NCI-H526 treated with DMSO at 0.1 percent for 48 hours (cell line): ENCODE measurements around the gene UCK1.
"Not testable (repeated sequence)": the region's sequence is repeated elsewhere in the genome, so short reads cannot be mapped to it uniquely, and the experiment has no call there.

Experiments used
- DNase-seq: peaks from one replicate; lab custom pipeline; 2025; lab: John Stamatoyannopoulos, UW

The UCK1 gene

DNA sequence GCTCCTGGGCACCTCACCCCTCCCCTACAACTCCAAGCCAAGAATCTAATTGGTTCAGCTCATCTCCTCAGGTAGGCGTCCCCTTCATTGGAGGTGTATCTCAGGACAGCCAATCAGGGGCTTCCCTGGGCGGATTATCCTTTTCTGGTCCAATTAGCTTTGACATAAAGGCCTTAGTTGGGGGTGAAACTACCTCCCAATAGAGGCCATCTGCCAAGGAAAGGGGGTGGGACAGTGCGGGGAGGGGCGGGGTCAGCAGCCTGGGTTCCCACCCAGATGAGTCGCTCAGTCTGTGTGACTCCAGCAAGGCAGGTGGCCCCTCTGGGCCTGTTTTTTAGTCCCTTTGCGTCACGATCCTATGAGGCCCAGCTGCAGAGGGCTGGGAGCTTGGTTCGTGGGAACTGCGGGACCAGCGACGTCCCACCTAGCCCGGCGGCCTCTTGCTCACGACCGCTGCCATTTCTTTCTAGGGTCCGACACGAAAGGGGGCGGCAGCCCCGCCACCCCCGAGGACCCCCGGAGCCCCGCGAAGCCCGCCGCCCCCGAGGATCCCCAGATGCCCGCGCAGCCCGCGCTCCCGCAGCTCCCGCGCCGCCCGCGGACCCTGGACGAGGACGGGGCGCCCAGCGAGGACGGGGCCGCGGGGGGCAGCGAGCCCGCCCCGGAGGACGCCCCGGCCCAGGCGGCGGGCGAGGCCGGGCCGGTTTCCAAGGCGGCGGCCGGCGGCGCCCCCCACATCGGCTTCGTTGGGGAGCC lies 23.2 kb upstream of the UCK1 start:
- DNase-seq = no peak

DNA sequence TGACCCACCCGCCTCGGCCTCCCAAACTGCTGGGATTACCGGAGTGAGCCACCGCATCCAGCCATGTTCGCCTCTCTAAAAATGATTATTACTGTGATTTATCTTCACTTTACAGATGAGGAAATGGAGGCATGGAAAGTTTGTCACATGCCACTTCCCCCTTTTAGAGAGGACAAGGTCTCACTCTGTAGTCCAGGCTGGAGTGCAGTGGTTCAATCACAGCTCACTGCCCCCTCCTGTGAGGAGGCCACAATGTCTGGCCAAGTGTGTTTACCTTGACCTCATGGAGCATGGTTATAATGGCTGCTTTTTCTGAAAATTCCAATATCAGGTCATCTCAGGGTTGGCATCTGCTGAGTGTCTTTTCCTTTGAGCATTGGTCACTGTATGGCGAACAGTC lies 21.0 kb upstream of the UCK1 start:
- DNase-seq = no peak

DNA sequence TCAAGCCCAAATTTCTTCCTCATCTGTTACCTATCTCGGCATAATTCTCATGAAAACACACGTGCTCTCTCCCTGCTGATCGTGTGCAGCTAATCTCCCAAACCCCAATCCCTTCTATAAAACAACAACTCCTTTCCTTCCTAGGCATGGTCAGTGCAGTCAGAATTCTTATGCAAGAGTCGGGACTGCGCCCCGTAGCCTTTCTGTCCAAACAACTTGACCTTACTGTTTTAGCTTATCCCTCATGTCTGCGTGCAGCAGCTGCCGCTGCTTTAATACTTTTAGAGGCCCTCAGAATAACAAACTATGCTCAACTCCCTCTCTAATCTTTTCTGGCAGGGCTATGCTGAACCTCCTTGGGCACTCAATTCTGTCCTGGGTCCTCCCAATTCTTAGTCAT lies 19.4 kb upstream of the UCK1 start:
- DNase-seq = not testable (repeated sequence)

DNA sequence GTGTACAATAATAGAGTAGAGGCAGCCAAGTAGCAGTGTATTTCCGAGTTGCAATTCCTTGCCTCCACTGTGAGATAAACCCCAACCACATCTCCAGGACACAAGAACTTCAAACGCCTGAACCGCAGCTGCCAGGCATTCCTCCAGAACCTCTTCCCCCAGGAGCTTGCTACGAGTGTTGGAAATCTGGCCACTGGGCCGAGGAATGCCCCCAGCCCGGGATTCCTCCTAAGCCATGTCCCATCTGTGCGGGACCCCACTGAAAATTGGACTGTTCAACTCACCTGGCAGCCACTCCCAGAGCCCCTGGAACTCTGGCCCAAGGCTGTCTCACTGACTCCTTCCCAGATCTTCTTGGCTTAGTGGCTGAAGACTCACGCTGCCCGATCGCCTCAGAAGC lies 18.1 kb upstream of the UCK1 start:
- not testable (repeated sequence) for DNase-seq

DNA sequence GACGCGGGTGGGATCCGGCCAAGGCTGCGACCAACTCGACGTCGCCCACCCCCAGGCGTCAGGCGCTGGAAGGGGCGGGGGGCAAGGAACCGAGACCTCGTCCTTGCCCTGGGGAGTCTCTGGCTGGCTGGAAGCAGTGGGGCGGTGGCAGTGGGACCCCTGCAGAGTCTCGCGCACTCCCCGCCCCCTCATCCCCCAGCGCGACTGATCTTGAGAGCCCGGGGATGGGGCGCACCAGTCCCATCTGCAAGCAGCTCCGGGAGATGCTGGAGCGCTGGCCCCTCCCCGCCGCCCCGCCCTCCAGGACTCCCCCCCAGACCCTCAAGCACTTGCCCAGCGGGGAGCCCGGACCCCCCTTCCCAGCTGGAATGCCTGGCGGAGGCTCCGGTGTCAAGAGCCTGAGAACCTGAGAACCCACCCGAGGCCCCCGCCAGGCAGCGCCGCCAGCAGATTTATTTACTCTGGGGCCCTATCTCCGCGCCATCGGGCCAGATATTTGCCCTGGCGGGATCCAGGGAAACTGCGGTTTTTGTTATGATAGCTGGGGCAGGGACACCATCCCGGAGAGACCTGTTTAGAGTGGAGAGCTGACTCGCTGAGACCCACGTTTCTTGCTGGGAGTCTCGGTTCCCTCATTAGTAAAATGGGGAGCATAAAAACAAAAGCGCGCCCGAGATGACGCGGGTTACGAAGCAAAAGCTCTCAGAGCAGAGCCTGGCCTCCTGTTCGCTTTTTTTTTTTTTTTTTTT lies 15.4 kb upstream of the UCK1 start:
- DNase-seq = peak; percentile 12

DNA sequence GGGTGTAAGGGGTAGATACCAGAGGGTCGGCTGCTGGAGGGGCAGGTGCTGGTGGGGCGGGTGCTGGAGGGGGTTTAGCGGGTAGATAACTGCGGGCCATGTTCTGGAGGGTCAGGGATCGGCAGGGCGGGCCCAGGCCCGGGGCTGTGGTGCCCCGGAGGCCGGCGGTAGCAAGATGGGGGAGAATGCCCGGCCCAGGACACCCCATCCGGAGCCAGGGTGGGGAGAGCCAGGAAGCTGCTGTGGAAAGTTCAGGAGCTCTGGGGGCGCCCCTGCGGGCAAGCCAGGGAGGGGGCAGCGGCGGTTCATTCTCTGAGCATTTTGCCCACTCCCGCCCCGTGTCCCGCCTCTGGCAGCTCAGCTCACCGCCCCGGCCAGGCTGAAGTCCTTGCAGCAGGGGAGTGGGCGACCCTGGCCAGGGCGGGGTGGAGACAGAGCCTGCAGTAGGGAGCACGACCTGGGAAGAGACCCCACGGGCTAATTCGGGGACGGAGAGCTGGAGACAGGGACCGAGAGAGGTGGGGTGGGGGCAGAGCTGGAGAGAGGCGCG lies 14.8 kb upstream of the UCK1 start:
- no peak for DNase-seq

DNA sequence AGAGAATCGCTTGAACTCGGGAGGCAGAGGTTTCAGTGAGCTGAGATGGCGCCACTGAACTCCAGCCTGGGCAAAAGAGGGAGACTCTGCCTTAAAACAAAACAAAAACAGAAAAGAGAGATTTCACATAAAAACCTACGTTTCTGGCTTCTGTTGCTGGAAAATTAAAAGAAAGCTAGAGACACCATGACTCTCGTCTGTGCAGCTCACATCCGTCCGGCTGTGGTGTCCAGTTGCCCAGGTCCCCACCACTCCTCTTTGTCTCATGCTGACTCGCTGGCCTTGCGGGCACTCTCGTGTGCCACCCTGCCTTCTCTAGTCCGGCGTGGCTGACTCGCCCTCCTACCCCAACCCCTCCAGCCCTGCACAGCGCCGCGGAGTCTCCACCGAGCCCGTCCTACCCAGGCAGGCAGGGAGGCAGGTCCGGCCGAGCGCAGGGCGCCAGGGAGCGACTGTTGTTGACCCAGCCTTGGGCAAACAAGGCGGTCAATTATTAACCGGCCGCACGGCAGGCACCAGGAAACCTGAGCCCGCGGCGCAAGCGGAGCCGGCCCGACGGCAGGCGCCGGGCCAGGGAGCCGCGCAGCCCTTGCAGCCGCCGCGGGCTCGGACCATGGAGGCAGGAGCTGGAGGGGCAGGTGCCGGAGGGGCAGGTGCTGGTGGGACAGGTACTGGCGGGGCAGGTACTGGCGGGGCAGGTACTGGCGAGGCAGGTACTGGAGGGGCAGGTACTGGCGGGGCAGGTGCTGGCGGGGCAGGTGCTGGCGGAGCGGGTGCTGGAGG lies 14.1 kb upstream of the UCK1 start, which contains the start of gene PRRT1B:
Gene PRRT1B, plus strand, starts transcription at position 521 of the 783 bp plus-strand sequence. Its CDS starts 93 bp downstream, at position 614.
- peak; percentile 27 for DNase-seq

DNA sequence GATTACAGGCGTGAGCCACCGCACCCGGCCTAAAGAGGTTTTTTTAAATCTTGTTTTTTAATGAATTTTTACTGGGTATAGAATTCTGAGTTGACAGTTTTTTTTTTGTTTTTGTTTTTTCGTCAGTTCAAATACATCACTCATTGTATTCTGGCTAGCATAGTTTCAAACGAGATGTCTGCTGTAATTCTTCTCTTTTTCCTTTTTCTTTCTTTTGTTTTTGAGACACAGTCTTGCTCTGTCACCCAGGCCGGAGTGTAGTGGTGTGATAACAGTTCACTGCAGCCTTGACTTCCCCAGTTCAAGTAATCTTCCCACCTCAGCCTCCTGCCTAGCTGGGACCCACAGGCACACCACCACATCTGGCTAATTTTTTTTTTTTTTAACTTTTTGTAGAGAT lies 12.1 kb upstream of the UCK1 start:
- no peak for DNase-seq

DNA sequence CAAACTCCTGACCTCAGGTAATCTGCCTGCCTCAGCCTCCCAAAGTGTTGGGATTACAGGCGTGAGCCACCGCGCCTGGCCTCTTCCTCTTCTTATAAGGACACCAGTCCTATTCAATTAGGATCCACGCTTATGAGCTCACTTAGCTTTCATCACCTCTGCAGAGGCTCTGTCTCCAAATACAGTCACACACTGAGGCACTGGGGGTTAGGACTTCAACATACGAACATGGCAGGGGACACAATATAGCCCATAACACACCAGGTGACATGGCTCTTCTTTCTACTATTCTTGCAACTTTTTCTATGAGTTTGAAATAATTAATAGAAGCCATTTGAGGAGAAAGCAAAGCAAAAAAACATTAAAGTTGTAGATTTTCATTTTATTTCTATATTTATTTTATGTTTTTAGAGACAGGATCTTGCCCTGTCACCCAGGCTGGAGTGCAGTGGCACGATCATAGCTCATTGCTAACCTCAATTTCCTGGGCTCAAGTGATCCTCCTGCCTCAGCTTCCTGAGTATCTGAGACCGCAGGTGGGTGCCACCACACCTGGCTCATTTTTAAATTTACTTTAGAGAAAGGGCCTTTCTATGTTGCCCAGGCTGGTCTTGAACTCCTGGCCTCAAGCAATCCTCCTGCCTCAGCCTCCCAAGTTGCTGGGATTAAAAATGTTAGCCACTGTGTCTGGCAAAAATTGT lies 8.3 kb upstream of the UCK1 start:
- no peak for DNase-seq

DNA sequence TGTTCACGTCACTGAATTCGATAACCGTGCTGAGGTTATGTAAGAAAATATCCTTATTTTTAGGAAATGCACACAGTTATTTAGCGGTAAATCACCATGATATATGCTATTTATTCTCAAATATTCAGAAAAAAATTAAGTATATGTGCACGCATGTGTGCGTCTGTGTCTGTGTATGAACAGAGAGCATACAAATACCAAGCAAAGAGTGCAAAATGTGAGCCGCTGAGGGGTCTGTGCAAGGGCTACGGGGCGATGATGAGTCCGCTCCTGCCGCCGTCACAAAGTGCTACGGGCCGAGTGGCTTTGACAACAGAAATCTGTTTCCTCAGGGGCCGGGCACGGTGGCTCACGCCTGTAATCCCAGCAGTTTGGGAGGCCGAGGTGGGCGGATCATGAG lies 6.9 kb upstream of the UCK1 start:
- no peak for DNase-seq

DNA sequence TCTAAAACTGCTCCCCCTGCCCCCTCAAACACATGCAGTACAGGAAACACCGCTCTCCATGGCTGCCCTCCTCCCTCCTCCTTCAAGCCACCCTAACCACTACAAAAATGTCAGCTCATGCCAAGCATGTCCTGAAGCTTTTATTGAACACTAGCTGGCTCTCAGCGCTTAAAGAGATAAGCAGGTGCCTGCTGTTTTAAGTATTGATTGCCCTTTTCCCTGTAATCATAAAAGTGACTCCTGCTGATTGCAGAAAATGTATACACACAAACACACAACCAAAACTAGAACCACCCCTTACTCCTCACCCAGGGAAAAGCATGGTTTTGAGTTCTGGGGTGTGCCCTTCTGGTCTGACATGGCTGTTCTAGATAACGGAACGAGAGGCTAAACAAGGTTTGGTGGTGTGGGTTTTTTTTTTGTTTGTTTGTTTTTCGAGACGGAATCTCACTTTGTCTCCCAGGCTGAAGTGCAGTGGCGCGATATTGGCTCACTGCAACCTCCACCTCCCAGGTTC lies 3.7 kb upstream of the UCK1 start:
- DNase-seq = no peak

DNA sequence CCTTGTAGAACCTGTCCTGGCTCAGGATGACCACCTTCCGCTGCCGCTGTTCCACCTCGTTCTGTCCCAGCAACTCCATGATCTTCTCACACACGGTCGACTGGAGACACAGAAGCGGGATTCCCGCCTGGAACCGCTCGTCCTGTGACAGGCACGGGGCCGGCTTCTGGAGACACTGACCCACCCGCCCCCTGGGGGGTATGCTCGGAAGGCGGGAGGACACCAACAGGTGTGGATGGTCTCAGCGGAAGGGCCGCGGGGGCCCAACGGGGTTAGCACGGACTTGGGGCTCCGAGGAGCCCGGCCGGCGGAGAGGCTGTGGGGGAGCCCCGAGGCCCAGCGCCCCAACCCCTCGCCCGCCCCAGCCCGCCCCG lies 530 bp downstream of the UCK1 start:
- no peak for DNase-seq

DNA sequence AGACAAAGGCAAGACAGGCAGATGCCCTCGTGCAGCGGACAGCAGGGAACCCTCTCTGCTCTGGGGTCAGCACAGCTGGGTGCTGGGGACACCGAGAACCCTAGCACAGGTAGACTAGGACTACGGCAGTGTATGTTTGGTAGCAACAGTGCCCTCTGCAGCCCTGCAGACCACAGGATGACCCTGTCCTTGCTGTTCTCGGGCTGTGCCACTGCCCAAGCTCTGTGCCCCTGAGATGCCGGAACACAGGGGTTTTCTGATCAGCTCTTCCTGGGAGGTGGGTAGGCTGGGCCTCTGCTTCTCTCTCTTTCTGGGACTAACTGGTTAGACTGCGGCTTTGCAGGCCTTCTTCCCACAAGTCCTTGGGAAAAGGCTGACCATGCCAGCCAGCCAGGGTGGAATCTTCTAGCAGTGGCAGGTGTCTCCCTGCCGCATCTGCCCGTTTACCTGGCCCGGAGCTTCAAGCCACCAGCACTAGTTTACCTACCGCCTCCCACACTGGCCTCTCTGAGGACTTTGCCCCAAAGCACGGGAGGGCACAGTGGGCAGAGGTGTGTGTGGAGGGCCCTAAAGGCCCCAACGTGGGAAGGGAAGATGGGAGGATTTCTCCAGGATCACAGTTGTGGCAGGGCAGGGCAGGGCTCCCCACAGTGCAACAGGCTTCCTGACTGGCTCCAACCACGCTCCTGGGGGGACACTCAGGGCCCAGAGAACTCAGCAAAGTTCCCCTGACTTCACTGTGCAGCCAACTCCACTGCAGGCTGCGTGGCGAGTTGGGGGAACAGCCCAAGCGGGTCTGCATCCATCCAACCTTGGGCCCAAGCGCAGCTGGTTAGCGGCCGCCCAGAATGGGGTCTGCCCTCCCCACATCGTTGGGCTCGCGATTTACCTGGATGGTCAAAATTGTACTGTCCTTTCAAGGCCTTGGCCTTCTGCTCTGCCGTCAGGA lies 1.2 kb downstream of the UCK1 start:
- no peak for DNase-seq

DNA sequence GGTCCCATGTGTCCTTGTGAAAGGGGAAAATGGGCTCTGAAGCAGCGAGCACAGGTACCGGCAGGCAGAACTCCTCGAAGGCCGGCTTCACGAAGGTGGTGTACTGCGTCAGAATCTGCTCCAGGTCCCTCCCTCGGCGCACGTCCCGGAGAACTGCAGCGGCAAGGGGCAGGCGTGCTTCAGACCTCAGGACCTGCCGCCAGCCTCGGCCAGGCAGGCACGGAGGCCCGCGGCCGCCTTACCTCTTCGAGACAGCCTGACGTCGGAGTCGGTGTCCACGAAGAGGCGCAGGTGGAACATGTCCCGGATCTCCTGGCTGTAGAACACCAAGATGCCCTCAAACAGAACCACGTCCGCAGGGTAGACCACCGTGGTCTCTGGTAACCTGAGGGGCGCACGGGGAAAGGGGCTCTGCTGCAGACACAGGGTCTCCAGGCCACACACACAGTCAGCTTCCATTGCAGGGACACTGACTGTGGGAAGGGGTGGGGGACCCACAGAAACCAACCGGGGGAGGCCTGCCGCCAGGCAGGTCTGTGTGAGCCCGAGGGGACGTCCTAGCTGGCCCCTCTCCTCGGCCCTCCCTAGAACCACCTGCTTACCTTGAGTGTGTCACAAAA lies 2.1 kb downstream of the UCK1 start:
- DNase-seq = no peak

DNA sequence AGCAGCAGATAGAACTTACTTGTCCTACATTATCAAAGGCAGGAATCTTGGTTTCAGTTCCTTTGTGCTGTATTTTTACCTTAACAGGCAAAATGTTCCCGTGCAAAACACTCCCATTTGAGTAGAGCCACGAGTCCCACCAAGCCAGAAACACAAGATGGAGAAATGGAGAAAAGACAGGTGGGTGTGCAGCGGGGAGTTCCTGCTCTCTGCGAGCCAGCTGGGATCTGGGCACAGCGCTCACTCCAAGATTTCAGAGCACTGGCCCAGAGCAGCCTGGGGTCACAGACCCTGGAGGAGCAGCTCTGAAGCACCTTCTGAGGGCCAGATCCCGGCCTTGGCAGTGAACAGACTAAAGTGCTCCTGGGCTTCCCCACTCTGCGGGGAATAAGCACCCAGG lies 2.9 kb downstream of the UCK1 start:
- DNase-seq = no peak

DNA sequence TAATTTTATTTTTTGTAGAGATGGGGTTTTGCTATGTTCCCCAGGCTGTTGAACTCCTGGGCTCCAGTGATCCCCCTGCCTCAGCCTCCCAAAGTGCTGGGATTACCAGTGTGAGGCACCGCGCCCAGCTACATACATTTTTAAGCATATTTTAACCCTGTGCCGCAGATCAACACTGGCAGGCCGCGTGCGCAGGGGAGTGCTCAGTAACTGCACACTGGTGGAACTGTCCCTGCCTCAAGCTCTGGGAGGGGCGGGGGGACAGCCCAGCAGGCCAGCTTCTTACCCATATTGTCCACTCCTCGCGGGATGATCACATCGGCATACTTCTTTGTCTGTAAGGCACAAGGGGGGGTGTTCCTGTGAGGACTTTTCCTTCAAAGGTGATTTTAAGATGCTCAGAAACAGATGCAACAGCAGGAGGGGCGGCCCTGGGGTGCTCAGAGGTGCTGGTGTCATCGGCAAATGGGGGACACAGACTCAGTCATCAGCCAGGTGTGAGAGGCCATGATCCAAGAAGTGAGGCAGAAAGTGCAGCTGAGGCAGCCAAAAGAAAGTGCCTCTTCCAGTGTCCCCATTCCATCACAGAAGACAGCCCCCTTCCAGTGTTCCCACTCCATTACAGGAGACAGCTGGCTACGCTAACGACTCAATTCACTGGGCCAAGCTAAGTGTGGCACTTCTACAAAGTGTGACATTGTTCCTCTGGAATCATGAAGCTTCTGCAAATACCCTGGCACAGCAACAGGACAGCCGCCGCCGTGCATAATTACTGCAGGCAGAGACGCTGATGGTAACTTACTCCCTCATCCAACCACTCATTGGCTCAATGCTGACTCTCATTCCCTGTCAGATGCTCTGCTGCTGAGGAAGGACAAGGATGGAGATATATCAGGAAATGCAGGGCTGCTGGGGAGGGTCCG lies 5.2 kb downstream of the UCK1 start:
- DNase-seq = no peak

DNA sequence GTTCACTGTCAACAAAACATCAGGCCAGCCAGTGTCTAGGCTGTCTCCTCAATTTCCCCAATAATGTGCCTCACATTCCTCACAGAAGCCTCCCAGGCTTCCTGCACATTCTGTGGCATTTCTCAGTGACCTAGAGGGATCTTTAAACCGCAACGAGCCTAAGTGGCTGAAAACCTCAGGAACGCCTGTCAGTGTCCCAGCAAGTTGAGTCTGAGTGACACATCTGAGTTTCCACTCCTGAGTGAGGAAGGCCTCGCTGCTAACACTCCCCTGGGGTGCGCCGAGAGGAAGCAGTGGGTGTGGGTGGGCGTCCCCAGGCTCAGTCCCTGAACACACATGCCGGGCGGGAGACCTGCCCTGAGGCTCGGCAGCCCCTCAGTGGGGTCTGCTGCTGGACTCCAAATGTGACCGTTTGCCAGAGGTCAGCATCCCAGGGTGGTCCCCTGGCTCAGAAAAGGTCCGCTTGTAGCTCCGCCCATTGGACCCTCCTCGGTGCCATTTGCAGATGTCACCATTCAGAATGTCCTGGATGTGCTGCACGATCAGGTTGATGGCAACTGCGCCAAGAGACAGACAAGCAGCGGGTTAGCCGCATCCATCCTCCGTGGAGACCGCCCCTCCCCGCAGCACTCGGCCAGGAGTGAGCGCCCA lies 6.3 kb downstream of the UCK1 start:
- no peak for DNase-seq
